ENCODE measurements around the gene POLA1.
A peak's percentile ranks its signal among the peaks of the same experiment; 100 is the strongest.

The POLA1 gene

DNA sequence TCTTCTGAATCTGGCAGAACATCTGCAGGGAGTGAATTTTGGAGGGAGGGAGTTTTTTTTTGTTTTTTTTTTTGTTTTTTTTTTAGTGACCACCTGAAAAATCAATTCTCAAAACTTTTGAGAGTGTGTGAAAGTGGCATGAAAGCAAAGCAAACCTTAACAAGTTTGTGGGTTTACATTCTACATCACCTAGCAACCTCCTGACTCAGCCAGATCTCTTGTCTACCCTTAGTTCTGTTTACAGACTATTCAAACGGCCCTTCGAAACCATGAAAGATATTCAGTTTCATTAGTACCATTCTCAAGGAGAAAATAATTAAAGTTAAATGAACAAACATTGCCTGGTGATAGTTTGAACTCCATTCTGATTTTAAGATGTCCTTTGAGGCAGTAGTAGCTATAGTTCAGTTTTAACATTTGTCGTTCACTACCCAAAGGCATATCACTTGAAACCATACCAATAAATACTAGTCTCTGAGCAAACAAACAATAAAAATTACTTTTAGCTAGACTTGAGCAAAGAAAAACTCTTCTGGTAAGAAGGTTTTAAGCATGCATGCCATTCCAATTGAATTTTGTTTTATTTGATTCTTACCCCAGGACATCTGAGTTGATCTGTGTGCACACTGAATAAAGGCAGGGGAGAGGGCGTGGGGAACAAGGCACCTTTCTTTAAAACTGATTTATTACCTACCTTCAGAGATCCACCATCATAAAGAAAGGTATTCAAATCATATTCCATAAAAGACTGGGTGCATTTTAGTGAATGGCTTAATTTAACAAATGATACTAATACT lies 184.3 kb downstream of the POLA1 start:
- no peak for DNase-seq

DNA sequence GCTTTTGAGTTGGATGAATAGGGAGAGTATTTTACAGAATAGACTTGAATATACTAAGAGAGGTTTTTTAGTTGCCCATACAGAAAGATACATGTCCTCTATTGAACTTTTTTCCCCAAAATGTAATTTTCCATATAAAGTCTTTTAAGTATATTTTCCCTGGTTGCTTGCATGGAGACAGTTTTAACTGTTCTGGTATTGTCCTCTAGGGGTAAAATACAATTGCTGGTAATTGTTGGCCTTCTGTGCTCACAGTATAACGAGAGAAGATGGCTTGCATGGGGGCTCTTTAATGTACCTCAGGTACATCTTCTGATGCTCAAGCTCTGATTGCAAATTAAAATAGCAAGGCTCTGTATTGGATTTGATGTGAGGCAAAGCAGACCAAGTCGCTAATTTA lies 186.0 kb downstream of the POLA1 start:
- DNase-seq: no peak

GRCh38 chrX:24886916-24887315 lies 193.2 kb downstream of the POLA1 start:
- no peak for DNase-seq

DNA sequence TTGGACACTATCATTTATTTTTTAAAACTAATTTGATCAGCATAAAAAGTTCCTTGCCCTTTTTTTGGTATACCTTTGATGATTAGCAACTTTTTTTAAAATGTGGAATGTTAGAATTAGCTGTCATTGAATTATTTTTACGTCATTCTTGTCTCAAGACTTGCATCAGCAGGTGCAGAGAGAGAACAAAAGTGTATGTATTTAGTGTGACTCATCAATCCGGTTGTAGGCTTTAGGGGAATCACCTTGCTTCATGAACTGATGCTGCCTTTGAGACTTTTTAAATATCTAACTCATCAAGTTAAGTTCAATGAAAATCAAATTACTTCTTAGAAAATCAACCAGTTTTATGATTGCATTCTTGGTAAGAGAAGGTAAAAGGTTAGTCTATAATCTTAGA lies 197.0 kb downstream of the POLA1 start:
- no peak for DNase-seq

- no peak for DNase-seq
Measured at GRCh38 chrX:24899391-24899790, 205.7 kb downstream of the POLA1 start.

DNA sequence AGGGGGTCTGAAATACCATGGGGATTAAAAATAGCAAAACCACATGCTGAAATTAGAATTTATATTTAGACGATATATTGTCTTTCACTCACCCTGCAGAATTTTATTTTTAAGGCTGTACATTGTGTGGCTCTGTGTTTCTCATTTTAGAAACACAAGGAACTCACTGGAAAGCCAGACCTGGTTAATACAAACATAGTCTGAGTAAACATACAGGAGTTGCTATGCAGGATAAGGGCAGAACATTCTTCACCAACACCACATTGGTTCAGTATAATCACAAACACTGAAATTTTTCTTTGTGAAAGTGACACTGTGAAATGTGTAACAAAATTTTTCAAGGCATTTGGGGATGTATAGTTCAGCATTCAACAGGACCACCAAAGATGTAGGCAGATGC lies 206.5 kb downstream of the POLA1 start:
- DNase-seq: no peak

GRCh38 chrX:24902806-24903205 lies 209.1 kb downstream of the POLA1 start:
- no peak for DNase-seq

DNA sequence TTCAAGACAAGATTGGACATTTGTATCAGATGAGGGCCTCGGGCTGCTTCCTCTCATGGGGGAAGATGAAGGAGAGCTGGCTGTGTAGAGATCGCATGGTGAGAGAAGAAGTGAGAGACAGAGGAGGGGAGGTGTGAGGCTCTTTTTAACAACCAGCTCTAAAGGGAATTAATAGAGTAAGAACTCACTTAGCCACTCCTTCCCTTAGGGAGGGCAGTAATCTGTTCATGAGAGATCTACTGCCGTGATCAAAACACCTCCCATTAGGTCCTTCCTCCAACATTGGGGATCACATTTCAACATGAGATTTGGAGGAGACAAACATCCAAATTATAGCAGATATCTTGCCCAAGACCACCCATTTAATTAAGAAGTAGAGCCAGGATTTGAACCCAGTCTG lies 225.0 kb downstream of the POLA1 start:
- DNase-seq: no peak

- DNase-seq: no peak
Measured at GRCh38 chrX:24920769-24921168, 227.1 kb downstream of the POLA1 start.

DNA sequence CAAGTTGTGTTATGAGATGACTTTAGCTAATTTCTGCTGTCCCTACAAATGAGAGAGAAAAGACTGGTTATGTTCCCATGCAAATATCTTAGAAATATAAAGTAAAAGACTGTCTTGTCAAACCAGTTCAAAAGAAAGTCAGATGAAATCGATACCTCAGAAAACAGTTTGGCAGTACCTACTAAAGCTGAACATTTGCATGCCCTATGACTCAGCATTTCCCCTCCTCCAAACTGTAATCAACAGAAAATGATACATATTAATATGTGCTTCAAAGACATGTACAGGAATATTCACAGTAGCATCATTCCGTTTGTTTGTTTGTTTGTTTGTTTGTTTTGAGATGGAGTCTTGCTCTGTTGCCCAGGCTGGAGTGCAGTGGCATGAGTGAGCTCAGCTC lies 231.7 kb downstream of the POLA1 start:
- no peak for DNase-seq

DNA sequence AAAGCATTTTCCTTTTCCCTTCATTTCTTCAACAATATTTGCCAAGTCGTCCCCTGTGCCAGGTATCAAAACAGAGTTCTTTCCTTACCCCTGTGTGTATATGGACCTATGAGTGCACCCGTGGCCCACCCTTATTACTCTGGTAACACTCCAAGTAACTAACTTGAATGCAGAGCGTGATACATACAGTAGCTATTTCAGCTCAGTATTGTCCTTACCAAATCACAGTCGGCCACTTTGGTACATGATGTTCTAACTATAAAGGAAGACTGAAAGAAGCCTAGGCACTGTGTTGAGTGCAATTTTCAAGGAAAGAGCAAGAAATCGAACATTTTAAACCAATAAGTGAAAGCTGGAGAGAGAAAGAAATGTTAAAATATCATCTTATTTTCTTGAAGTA lies 233.7 kb downstream of the POLA1 start:
- no peak for DNase-seq

DNA sequence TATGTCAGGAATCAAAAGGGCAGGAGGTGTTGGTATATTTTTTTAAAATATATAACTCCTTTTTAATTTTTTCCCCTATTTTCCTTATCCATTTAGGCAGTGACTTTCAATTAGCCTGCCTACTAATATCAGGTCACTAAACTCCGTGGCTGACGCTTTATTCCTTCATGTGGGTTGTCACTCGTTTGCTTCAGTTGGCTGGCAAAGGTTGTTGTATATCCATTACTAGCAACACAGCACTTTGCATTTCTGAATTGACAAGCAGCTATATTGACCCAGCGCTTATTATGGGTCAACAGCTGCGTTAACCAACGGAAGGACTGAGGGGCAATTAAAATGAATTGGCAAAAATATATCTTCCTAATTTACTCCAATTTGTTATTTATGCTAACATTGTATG lies 234.4 kb downstream of the POLA1 start:
- no peak for DNase-seq

DNA sequence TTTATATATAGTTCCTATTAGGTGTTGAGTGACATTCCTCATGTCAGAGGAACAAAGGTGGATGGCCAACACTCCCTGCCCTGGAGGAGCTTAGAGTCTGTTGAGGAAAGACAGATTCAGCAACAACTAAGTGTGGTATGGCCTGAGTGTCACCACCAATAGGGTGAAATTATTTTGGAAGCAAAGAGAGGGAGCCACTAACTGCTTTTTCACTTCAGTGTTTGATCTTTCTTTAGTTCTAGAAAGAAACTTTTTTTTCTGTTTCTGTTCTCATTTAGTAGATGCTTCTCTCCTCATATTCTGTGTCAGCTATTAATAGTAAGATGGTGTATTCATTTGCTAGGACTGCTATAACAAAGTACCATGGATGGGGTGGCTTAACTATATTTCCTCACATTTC lies 240.6 kb downstream of the POLA1 start:
- no peak for DNase-seq

GRCh38 chrX:24945009-24945408 lies 251.3 kb downstream of the POLA1 start:
- DNase-seq: no peak

DNA sequence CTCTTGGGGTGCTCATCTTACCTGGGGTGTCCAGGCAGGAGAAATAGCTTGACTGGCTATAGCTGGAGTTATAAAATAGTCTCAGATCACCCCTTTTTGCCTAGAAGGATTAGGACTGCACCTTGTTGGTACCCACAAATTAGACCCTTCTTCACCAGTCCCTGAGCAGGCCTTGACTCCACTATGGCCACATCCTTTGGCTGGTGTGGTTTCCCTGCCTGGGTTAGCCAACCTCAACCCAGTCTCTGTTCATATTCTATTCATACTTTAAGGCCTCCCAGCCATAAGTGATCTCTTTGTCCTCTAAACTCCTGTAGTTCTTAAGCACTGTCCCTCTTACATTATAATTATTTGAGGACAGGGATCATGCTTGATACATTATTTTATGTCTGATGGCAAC lies 252.7 kb downstream of the POLA1 start:
- no peak for DNase-seq

- no peak for DNase-seq
Measured at GRCh38 chrX:24954732-24955131, 261.0 kb downstream of the POLA1 start.

GRCh38 chrX:24955372-24955930 lies 261.7 kb downstream of the POLA1 start:
- DNase-seq: no peak

DNA sequence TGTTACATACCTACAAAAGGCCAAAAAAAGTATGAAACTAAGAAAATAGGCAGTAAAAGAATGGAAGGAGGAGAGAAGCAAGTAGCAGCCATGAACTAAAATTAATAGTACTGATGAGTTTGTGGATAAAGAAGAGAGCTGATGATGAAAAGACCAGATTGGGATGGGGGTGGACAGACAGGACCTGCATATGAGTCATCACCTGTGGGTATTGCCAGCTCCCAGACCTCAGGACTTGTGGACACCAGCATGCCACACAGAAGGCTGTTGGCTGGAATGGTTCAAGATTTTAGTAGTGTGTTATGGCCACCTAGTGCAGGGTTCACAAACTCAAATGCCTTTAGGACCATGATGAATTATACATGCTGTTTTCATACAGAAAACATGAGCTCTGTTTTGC lies 263.1 kb downstream of the POLA1 start:
- no peak for DNase-seq

DNA sequence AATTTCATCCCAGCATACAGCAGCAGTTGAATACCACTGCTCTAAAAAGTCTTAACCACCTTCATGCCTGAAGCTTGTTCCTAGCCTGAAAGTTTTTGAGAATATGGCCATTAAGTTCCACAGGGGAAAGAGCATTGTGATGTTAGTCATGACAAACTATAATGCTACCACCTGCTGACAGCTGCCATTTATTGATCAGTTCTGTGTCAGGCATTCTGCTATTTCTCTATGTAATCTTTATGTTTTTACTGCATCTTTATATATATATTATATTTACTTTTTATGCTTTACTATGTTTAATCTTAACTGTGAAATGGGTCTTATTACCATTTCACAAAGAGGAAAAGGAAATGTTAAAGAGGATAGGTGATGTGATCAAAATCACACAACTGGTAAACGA lies 268.1 kb downstream of the POLA1 start:
- no peak for DNase-seq

- no peak for DNase-seq
Measured at GRCh38 chrX:24963823-24964222, 270.1 kb downstream of the POLA1 start.

- no peak for DNase-seq
Measured at GRCh38 chrX:24965372-24965771, 271.7 kb downstream of the POLA1 start.

DNA sequence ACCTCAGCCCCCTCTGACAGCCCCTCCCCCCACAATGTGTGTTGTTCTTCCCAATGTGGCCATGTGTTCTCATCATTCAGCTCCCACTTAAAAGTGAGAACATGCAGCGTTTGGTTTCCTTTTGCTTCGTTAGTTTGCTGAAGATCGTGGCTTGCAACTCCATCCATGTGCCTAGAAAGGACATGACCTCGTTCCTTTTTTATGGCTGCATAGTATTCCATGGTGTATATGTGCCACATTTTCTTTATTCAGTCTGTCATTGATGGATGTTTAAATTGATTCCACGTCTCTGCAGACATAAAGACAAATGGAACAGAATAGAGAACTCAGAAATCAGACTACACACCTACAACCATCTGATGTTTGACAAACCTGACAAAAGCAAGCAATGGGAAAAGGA lies 276.1 kb downstream of the POLA1 start:
- DNase-seq: no peak

GRCh38 chrX:24979081-24979480 lies 285.4 kb downstream of the POLA1 start:
- DNase-seq: peak; percentile 26

- DNase-seq: no peak
Measured at GRCh38 chrX:24981030-24981429, 287.3 kb downstream of the POLA1 start.
